Endothelial cell (in vitro differentiated cells): Measurements from ENCODE around the gene ITGB5. TPM values are rescaled to one million over a fixed set of nuclear protein-coding genes. Genes with fewer than 3 reads are reported as not detected.
A peak's percentile ranks its signal among the peaks of the same experiment; 100 is the strongest.

Experiments used
- DNase-seq: peaks from one replicate; pipeline ENCODE4 v3.0.0; 2021; ENCODE audit warnings: low spot score
- H3K27ac Mint-ChIP-seq: one replicate; pipeline ENCODE4 v1.8.0; 2021; ENCODE audit warnings: mixed read lengths, inconsistent platforms; ENCODE audit not compliant: unreplicated experiment
- H3K27me3 Mint-ChIP-seq: one replicate; pipeline ENCODE4 v1.8.0; 2021; ENCODE audit warnings: mild to moderate bottlenecking, moderate library complexity, mixed read lengths, inconsistent platforms; ENCODE audit not compliant: unreplicated experiment
- H3K36me3 Mint-ChIP-seq: one replicate; pipeline ENCODE4 v1.8.0; 2021; ENCODE audit warnings: mild to moderate bottlenecking, low read depth, mixed read lengths, inconsistent platforms; ENCODE audit not compliant: unreplicated experiment
- H3K4me1 Mint-ChIP-seq: one replicate; pipeline ENCODE4 v1.8.0; 2021; ENCODE audit warnings: mild to moderate bottlenecking, mixed read lengths, inconsistent platforms; ENCODE audit not compliant: unreplicated experiment
- H3K4me3 Mint-ChIP-seq: one replicate; pipeline ENCODE4 v1.8.0; 2021; ENCODE audit warnings: mild to moderate bottlenecking, mixed read lengths, inconsistent platforms; ENCODE audit not compliant: unreplicated experiment
- H3K9me3 Mint-ChIP-seq: one replicate; pipeline ENCODE4 v1.8.0; 2021; ENCODE audit warnings: mixed read lengths, inconsistent platforms; ENCODE audit not compliant: unreplicated experiment
- total RNA-seq: library from RNA; stranded (reverse); fragmentation: NEBNext Ultra II Directional; extraction: Animal tissue kit (Norgen Biotek cat#: 25700); gene quantifications from one replicate; pipeline ENCODE4 v1.2.1, GENCODE V29; 2021; ENCODE audit not compliant: unreplicated experiment
- TF ChIP-seq, protein P1 (sequence below): fragments of 200-600 bp; sonication (generic); IDR thresholded peaks from one replicate; pipeline ENCODE4 v1.5.0; 2021; ENCODE audit warnings: antibody characterized with exemption; ENCODE audit not compliant: unreplicated experiment

Gene ITGB5
- total RNA-seq, 1 donor from 2014 or later, result 55.2 TPM

DNA sequence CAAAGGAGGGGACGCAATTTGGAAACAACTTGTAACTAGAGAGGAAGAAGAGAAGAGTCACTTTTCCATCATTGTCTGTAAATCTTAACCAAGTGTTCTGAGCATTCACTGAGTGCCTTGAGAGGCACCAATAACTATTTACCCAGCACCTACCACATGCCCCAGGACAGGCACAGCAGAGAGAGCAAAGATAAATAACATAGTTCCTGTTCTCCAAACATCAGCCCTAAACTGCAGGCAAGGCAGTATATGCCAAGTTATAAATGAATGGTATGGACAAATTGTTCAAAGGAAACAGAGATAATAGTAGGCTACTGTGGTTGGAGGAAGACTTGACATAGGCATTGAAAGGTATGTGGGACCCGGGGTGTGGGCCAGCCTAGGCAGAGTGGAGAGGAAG lies 45.6 kb downstream of the ITGB5 start:
- peaks cover 16% of the 10 kb centered on the region for H3K36me3 Mint-ChIP-seq
- H3K27me3 Mint-ChIP-seq, result no peaks in the 10 kb centered on the region
- no peak for DNase-seq
- TF ChIP-seq, protein P1, sequence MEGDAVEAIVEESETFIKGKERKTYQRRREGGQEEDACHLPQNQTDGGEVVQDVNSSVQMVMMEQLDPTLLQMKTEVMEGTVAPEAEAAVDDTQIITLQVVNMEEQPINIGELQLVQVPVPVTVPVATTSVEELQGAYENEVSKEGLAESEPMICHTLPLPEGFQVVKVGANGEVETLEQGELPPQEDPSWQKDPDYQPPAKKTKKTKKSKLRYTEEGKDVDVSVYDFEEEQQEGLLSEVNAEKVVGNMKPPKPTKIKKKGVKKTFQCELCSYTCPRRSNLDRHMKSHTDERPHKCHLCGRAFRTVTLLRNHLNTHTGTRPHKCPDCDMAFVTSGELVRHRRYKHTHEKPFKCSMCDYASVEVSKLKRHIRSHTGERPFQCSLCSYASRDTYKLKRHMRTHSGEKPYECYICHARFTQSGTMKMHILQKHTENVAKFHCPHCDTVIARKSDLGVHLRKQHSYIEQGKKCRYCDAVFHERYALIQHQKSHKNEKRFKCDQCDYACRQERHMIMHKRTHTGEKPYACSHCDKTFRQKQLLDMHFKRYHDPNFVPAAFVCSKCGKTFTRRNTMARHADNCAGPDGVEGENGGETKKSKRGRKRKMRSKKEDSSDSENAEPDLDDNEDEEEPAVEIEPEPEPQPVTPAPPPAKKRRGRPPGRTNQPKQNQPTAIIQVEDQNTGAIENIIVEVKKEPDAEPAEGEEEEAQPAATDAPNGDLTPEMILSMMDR, result no peak
- peaks cover 43% of the 10 kb centered on the region for H3K4me1 Mint-ChIP-seq
- no peak overlapping the region for H3K4me3 Mint-ChIP-seq
- H3K9me3 Mint-ChIP-seq, result no peaks in the 10 kb centered on the region
- no peak overlapping the region for H3K27ac Mint-ChIP-seq

- no peaks in the 10 kb centered on the region for H3K27me3 Mint-ChIP-seq
- H3K9me3 Mint-ChIP-seq, result no peaks in the 10 kb centered on the region
- no peak for DNase-seq
- H3K4me1 Mint-ChIP-seq, result peaks cover 40% of the 10 kb centered on the region
- TF ChIP-seq, protein P1, result no peak
- H3K4me3 Mint-ChIP-seq, result no peak overlapping the region
- H3K36me3 Mint-ChIP-seq, result peaks cover 14% of the 10 kb centered on the region
- no peak overlapping the region for H3K27ac Mint-ChIP-seq
Observed at GRCh38 chr3:124840331-124840730, 46.8 kb downstream of the ITGB5 start.

- Mint-ChIP-seq H3K9me3 (no peaks in the 10 kb centered on the region), H3K4me1 (peaks cover 41% of the 10 kb centered on the region), H3K27ac (no peak overlapping the region), H3K36me3 (peaks cover 14% of the 10 kb centered on the region), H3K4me3 (no peak overlapping the region), H3K27me3 (no peaks in the 10 kb centered on the region)
- TF ChIP-seq, protein P1, result no peak
- no peak for DNase-seq
Observed at GRCh38 chr3:124839896-124840295, 47.3 kb downstream of the ITGB5 start.

DNA sequence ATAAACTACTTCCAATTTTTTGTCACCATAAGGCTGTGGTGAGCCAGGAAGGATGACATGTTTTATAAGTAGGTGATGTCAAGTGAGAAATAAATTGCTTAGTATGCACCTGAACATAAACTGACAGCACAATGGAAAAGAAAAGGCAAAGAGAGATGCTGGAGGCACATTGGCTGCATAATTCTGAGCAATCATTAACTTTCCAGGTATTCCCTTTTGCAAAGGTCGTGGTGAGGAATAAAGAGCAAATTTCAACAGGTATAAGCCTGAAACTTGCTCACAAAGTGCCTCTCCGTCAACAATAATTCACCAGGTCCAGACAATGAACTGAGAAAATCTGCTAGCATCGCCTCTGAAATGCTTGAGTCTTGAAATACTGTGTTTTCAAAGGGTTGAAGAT lies 48.2 kb downstream of the ITGB5 start:
- DNase-seq, result no peak
- TF ChIP-seq, protein P1, result no peak
- Mint-ChIP-seq H3K27ac (no peak overlapping the region), H3K4me3 (no peak overlapping the region), H3K4me1 (peaks cover 42% of the 10 kb centered on the region), H3K36me3 (peaks cover 14% of the 10 kb centered on the region), H3K27me3 (no peaks in the 10 kb centered on the region), H3K9me3 (no peaks in the 10 kb centered on the region)

DNA sequence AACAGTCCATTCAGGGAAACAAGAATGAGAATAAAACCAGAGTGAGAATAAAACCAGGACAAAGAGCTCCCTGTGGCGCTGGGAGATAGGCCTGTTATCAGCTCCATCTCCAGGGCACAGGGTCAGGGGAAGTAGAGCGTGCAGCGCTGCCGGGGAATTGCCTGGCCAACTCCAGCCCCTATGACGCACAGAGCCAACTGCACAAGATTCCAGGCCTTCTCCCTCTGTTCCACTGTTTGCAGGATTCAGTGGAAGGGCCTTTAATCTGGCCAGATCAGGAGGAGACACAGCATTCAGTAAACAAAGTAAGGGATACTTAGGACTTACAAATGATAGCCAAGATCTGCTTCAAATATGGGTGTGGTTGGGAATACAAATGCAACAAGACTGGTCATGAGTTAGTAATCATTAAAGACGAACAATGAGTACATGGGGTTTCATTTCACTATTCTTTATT lies 49.4 kb downstream of the ITGB5 start:
- Mint-ChIP-seq H3K36me3 (peaks cover 10% of the 10 kb centered on the region), H3K27ac (peak overlapping the region; percentile 32), H3K27me3 (peaks cover 3% of the 10 kb centered on the region), H3K4me1 (peaks cover 43% of the 10 kb centered on the region), H3K4me3 (no peak overlapping the region), H3K9me3 (no peaks in the 10 kb centered on the region)
- TF ChIP-seq, protein P1, result no peak
- peak; percentile 30 for DNase-seq
